Heart left ventricle (tissue), 16 donors: Measurements from ENCODE around the gene HNRNPC. TPM values are rescaled to one million over a fixed set of nuclear protein-coding genes. Genes with fewer than 3 reads are reported as not detected.
"Not testable (repeated sequence)": the region's sequence is repeated elsewhere in the genome, so short reads cannot be mapped to it uniquely, and the experiment has no call there.

ENCODE experiments used
- ATAC-seq, 4 donors: fragments of 200-7000 bp; cut with Tn5 transposase; one replicate each; pipeline ENCODE4 v1.9.1; 2020 to 2022; ENCODE audit warnings: moderate library complexity in 4 of 4, mild to moderate bottlenecking in 3 of 4, moderate number of reproducible peaks in 1 of 4
- DNase-seq, 5 donors: peaks; one replicate each; pipeline ENCODE4 v3.0.0-alpha.2; 2020
- H3K27ac ChIP-seq, 12 donors: fragments of 200-600 bp; sonication (generic) in 4 of 12; one replicate each; pipeline versions ENCODE4 v1.5.0 to v1.8.0; 2016 to 2022; ENCODE audit warnings: mild to moderate bottlenecking in 2 of 12
- H3K27me3 ChIP-seq, 9 donors: fragments of 200-600 bp; sonication (generic) in 2 of 9; one replicate each; pipeline versions ENCODE4 v1.5.1 to v1.8.0; 2016 to 2022; ENCODE audit warnings: mild to moderate bottlenecking in 3 of 9
- H3K36me3 ChIP-seq, 9 donors: fragments of 200-600 bp; sonication (generic) in 2 of 9; one replicate each; pipeline versions ENCODE4 v1.5.0 to v1.8.0; 2018 to 2022; ENCODE audit warnings: mild to moderate bottlenecking in 2 of 9
- H3K4me1 ChIP-seq, 12 donors: fragments of 200-600 bp; sonication (generic) in 4 of 12; one replicate each; pipeline versions ENCODE4 v1.5.0 to v1.8.0; 2016 to 2022; ENCODE audit warnings: mild to moderate bottlenecking in 3 of 12
- H3K4me3 ChIP-seq, 12 donors: fragments of 200-600 bp; sonication (generic) in 4 of 12; one replicate each; pipeline versions ENCODE4 v1.5.0 to v1.8.0; 2017 to 2022; ENCODE audit warnings: mild to moderate bottlenecking in 9 of 12, moderate library complexity in 4 of 12
- H3K9me3 ChIP-seq, 12 donors: fragments of 200-600 bp; sonication (generic) in 4 of 12; one replicate each; pipeline versions ENCODE4 v1.5.0 to v1.8.0; 2016 to 2022; ENCODE audit warnings: mild to moderate bottlenecking in 1 of 12
- CTCF ChIP-seq, 12 donors: fragments of 200-600 bp; sonication (generic) in 4 of 12; IDR thresholded peaks; one replicate each; pipeline versions ENCODE4 v1.5.0 to v1.8.0; 2018 to 2022; ENCODE audit warnings: antibody characterized with exemption in 12 of 12, mild to moderate bottlenecking in 5 of 12
- POLR2A ChIP-seq, 2 donors: fragments of 450-650 bp; IDR thresholded peaks; one replicate each; pipeline ENCODE4 v1.6.1; 2017; ENCODE audit warnings: antibody characterized with exemption in 2 of 2, mild to moderate bottlenecking in 2 of 2, moderate library complexity in 2 of 2
- WGBS, 4 donors: extraction: QIAGEN DNeasy Blood & Tissue Kit in 2 of 4; methylation state at CpG; one replicate each; pipeline versions ENCODE4 v1.1.5 to v1.1.7; 2013 to 2018; 5-methylcytosine and 5-hydroxymethylcytosine counted together
- intact Hi-C, 10 donors: fragments of 100-400 bp; cut with DNase I; formaldehyde crosslinking; loops; one replicate each; pipeline versions ENCODE4 v1.11.1 to v1.14.2; 2022
- polyA plus RNA-seq, 2 donors: library from polyadenylated mRNA; stranded (reverse); fragments of 200-250 nt; gene quantifications; one replicate each; pipeline ENCODE4 v1.2.3, GENCODE V29; 2013
- total RNA-seq, 9 donors: library from RNA; depleted of rRNA in 2 of 9; stranded (reverse); fragments of >200 nt in 2 of 9; fragmentation: NEBNext Ultra II Directional in 3 of 9; extraction: Animal tissue kit (Norgen Biotek cat#: 25700) in 3 of 9; gene quantifications; one replicate each; pipeline versions ENCODE4 v1.1.0 to v1.2.4, GENCODE V29; 2016 to 2023
- donor health status: ischemic (EF 13 %, LVEDD 7.1; RV severe dilation, severe dysfunction).
- donor health status: healthy with polysubstance abuse.
- donor health status: DM: no; HTN: yes; CAD: no.
- donor health status: DM: no; HTN: no; CAD: no.
- donor health status: ischemic (EF 25% LVEDD 6.9; RV normal size, moderate dysfunction).
- donor health status: ischemic (EF 25% LVEDD 5.7; RV mildly dilated, moderate dysfunction).
- donor health status: healthy.
- donor health status: DM: yes; HTN: yes; CAD: no.
- donor health status: ischemic (EF 35%, LVEDD 5.7; RV mildly dilated, moderate dysfunction).
- donor health status: nonischemic (EF 11% LVEDD 7.7; RV severe dilation, severe dysfunction).
- donor health status: DM: yes; HTN: yes; CAD: no.
- donor health status: PGD.
- donor health status: ischemic (EF 29% LVEDD 5.4; RV normal size, mild dysfunction).
- donor health status: nonischemic (EF 23%, LVEDD 6.1; RV moderate dilation, normal function).

Gene HNRNPC
- total and polyA plus RNA-seq, 11 donors, result 201 to 389 (median 255) TPM

GRCh38 chr14:21279783-21280182 lies 10.5 kb upstream of the HNRNPC start, which contains the start of gene RPGRIP1:
RPGRIP1 (plus strand) TSS chr14:21280083; CDS start chr14:21287977, 7,894 bp downstream.
- DNase-seq (no peak), ATAC-seq (no peak)
- no peak within 1 kb of the TSS for H3K4me3 ChIP-seq
- H3K27me3 ChIP-seq, result no peaks in the 10 kb centered on the region
- H3K27ac ChIP-seq, result no peak within 1 kb of the TSS
- intact Hi-C loops, result no loop called here
- H3K36me3 ChIP-seq, result no peaks in the 10 kb centered on the region
- H3K9me3 ChIP-seq, result no peaks in the 10 kb centered on the region
- WGBS, 4 donors, result 91 to 96% (median 93%) methylated on average over 2 of the region's 2 CpGs
- peaks cover 0 to 5% (median 0%) of the 10 kb centered on the region in 12 donors for H3K4me1 ChIP-seq
- TF ChIP-seq POLR2A (IDR thresholded peaks at IDR 0.05) (no peak), CTCF (IDR thresholded peaks at IDR 0.05) (no peak)

GRCh38 chr14:21278632-21279031 lies 9.4 kb upstream of the HNRNPC start:
- TF ChIP-seq CTCF (IDR thresholded peaks at IDR 0.05), result no peak
- no peak for ATAC-seq
- no peaks in the 10 kb centered on the region for H3K9me3 ChIP-seq
- no peak overlapping the region for H3K4me3 ChIP-seq
- DNase-seq, result no peak
- intact Hi-C loops, result no loop called here
- peaks cover 0 to 5% (median 0%) of the 10 kb centered on the region in 12 donors for H3K4me1 ChIP-seq
- H3K36me3 ChIP-seq, result no peaks in the 10 kb centered on the region
- no peaks in the 10 kb centered on the region for H3K27me3 ChIP-seq
- H3K27ac ChIP-seq, result no peak overlapping the region
- 70 to 83% (median 78%) methylated on average over 4 of the region's 4 CpGs for WGBS, 4 donors

- ATAC-seq, result peak in 1 of 4 donors; percentile 34
- H3K9me3 ChIP-seq, result no peaks in the 10 kb centered on the region
- no peak overlapping the region for H3K4me3 ChIP-seq
- peak overlapping the region in 1 of 12 donors; percentile 22 for H3K27ac ChIP-seq
- TF ChIP-seq POLR2A (IDR thresholded peaks at IDR 0.05) (no peak), CTCF (IDR thresholded peaks at IDR 0.05) (no peak)
- peaks cover 0 to 10% (median 0%) of the 10 kb centered on the region in 12 donors for H3K4me1 ChIP-seq
- intact Hi-C loops, result no loop called here
- no peaks in the 10 kb centered on the region for H3K27me3 ChIP-seq
- no peaks in the 10 kb centered on the region for H3K36me3 ChIP-seq
- 74 to 84% (median 78%) methylated on average over 9 of the region's 9 CpGs for whole genome bisulfite sequencing, 4 donors
- DNase-seq, result no peak
These were observed 6.1 kb upstream of the HNRNPC start for GRCh38 chr14:21275261-21275858.

- 92 to 95% (median 93%) methylated on average over 17 of the region's 17 CpGs for WGBS, 4 donors
- H3K9me3 ChIP-seq, intact Hi-C loops, H3K27me3 ChIP-seq, H3K27ac ChIP-seq, DNase-seq, H3K4me3 ChIP-seq, ATAC-seq, H3K36me3 ChIP-seq: not testable (repeated sequence)
- peaks cover 0 to 19% (median 9%) of the 10 kb centered on the region in 12 donors for H3K4me1 ChIP-seq
These were observed 3.4 kb upstream of the HNRNPC start for GRCh38 chr14:21272661-21273060.
